Tibial artery (tissue), 4 donors: ENCODE data around the gene GRB10.

Experiments used
- DNase-seq, 2 donors: peaks; one replicate each; pipeline ENCODE4 v3.0.0-alpha.2; 2019
- H3K27ac ChIP-seq, 2 donors: fragments of 200-600 bp; sonication (generic) in 1 of 2; 1 replicate in 1 of 2; 2 replicates in 1 of 2; pipeline ENCODE4 v1.5.1; 2018 to 2019; ENCODE audit warnings: mild to moderate bottlenecking in 1 of 2
- H3K27me3 ChIP-seq, 2 donors: fragments of 200-600 bp; sonication (generic) in 1 of 2; one replicate each; pipeline versions ENCODE4 v1.5.1 to v1.6.0; 2016 to 2019
- H3K36me3 ChIP-seq, 3 donors: fragments of 200-600 bp; sonication (generic) in 2 of 3; one replicate each; pipeline ENCODE4 v1.5.1; 2016 to 2019; ENCODE audit warnings: mild to moderate bottlenecking in 2 of 3
- H3K4me1 ChIP-seq, 4 donors: fragments of 200-600 bp; sonication (generic) in 2 of 4; 1 replicate in 3 of 4; 2 replicates in 1 of 4; pipeline ENCODE4 v1.5.1; 2016 to 2019
- H3K4me3 ChIP-seq, 2 donors: fragments of 200-600 bp; sonication (generic) in 1 of 2; 1 replicate in 1 of 2; 2 replicates in 1 of 2; pipeline ENCODE4 v1.5.1; 2018 to 2019; ENCODE audit warnings: mild to moderate bottlenecking in 2 of 2
- H3K9me3 ChIP-seq, 3 donors: fragments of 200-600 bp; sonication (generic) in 1 of 3; one replicate each; pipeline ENCODE4 v1.5.1; 2016 to 2019
- intact Hi-C: fragments of 100-400 bp; cut with DNase I; formaldehyde crosslinking; loops from one replicate; pipeline ENCODE4 v1.15.0; 2023; ENCODE audit warnings: low total_unique reads
- TF ChIP-seq, protein P1 (sequence below), 2 experiments: fragments of 200-600 bp in 1 of 2; fragments of 450-650 bp in 1 of 2; IDR thresholded peaks; one replicate each; pipeline ENCODE4 v1.5.1; 2017 to 2019; ENCODE audit warnings: antibody characterized with exemption in 2 of 2, mild to moderate bottlenecking in 1 of 2, moderate library complexity in 1 of 2

Gene GRB10

DNA sequence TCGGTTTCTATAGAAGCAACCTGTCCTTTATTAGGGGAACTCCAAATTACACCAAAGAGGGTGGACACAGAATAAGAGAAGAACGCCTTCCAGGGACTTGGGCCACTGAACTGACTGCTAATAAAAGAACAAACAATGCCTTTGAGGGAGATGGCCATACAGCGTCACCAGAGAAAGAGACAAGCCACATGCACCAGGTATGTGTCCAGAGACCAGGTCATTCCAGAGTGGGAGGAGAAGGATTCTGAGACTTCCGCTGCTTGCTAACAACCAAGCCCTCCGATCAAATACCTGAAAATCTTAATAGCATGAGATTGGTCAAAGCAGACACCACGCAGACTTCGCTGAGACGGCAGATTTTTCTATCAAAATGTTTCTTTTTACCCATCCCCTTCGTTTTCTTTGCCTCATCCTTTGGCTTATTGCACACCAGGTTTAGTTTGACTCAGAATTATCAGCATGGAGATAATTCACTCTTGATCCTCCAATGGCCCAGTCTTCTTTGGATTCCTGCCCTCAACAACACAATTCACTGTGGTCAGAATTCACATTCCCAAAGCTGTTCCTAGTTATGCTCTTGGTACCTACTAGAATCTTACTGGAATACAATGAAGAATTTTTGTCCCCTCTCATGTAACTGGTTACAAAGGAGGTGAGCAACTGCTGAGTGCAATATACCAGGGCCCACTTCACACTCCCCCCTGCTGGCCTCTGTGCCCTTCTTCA is 130.1 kb downstream of the GRB10 start:
- TF ChIP-seq, protein P1, sequence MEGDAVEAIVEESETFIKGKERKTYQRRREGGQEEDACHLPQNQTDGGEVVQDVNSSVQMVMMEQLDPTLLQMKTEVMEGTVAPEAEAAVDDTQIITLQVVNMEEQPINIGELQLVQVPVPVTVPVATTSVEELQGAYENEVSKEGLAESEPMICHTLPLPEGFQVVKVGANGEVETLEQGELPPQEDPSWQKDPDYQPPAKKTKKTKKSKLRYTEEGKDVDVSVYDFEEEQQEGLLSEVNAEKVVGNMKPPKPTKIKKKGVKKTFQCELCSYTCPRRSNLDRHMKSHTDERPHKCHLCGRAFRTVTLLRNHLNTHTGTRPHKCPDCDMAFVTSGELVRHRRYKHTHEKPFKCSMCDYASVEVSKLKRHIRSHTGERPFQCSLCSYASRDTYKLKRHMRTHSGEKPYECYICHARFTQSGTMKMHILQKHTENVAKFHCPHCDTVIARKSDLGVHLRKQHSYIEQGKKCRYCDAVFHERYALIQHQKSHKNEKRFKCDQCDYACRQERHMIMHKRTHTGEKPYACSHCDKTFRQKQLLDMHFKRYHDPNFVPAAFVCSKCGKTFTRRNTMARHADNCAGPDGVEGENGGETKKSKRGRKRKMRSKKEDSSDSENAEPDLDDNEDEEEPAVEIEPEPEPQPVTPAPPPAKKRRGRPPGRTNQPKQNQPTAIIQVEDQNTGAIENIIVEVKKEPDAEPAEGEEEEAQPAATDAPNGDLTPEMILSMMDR (IDR thresholded peaks at IDR 0.05), result no peak
- peak in 1 of 2 donors; percentile 21 for DNase-seq
- Histone ChIP-seq H3K36me3 (peaks cover 0 to 2% (median 0%) of the 10 kb centered on the region in 3 donors), H3K27ac (peak overlapping the region; percentile 14 to 48), H3K9me3 (no peaks in the 10 kb centered on the region), H3K4me3 (no peak overlapping the region), H3K27me3 (no peaks in the 10 kb centered on the region), H3K4me1 (peaks cover 0 to 51% (median 41%) of the 10 kb centered on the region in 4 donors)
- intact Hi-C loops, result loop anchor here (10.0 kb wide), 1 partner anchor 142 kb away; no protein-coding TSS in a partner anchor

DNA sequence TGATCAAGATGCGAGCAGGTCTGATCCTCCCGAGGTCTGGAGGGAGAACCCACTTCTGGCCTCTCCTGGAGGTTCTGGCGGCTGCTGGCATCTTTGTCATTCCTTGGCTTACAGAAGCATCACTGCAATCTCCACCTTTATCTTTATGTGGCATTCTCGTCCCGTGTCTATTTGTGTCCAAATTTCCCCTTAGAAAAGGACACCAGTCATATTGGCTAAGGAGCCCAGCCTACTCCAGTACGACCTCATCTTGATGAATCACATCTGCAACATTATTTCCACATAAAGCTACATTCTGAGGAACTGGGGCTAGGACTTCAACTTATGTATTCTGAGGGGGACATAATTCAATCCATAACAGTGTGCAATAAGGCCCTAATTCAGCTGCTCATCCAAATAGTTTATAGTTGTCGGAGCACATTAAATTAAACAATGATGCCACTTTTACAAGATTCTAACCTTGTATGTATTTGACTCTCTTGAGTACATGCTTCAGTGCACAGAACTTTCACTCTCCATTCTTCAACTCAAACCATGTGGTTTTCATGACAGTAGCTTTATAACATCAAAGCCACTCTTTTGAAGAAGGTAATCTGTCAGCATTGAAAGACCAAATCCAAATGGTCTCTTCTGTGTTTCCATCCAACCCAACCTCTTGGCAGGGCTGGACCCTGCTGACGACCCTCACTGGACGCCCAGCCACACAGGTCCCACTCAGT is 131.3 kb downstream of the GRB10 start:
- H3K27me3 ChIP-seq, result no peaks in the 10 kb centered on the region
- DNase-seq, result peak in 1 of 2 donors; percentile 48
- TF ChIP-seq, protein P1 (IDR thresholded peaks at IDR 0.05), result no peak
- intact Hi-C loops, result loop anchor here (10.0 kb wide), 1 partner anchor 143 kb away; no protein-coding TSS in a partner anchor
- H3K4me1 ChIP-seq, result peaks cover 0 to 40% (median 32%) of the 10 kb centered on the region in 4 donors
- peaks cover 0 to 5% (median 0%) of the 10 kb centered on the region in 3 donors for H3K36me3 ChIP-seq
- H3K4me3 ChIP-seq, result no peak overlapping the region
- no peaks in the 10 kb centered on the region for H3K9me3 ChIP-seq
- peak overlapping the region in 1 of 2 donors; percentile 7 for H3K27ac ChIP-seq

DNA sequence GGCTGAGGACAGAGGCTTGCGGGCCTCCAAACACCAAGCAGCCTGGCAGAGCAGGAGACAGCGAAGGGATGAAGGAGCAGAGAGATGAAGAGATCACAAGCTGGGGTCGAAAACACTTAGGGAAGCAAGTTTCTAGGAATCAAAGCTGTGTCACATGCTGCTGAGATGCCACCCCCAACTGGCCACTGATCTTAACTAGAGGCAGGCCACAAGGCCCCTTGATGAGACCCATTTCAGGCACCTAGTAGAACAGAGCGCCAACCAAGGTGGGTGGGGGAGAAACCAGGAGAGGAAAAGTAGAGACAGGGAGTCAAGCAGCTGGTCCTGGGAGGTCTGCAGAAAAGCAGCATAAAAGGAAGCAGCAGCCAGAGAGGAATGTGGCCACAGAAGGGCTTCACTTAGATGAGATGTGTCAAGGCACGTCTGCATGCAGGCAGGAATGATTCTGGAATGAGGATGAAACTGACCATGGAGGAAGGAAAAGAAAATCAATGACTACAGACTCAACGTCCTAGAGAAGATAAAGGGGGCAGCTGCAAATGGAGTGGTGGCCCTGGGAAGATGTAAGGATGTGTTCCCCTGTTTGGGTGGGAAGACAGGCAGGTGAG is 132.5 kb downstream of the GRB10 start:
- Histone ChIP-seq H3K36me3 (peaks cover 0 to 5% (median 0%) of the 10 kb centered on the region in 3 donors), H3K4me1 (peaks cover 0 to 33% (median 19%) of the 10 kb centered on the region in 4 donors), H3K4me3 (no peak overlapping the region), H3K9me3 (no peaks in the 10 kb centered on the region), H3K27me3 (no peaks in the 10 kb centered on the region), H3K27ac (no peak overlapping the region)
- DNase-seq, result peak in 1 of 2 donors; percentile 34
- TF ChIP-seq, protein P1 (IDR thresholded peaks at IDR 0.05), result no peak
- intact Hi-C loops, result loop anchor here (10.0 kb wide), 1 partner anchor 145 kb away; no protein-coding TSS in a partner anchor

DNA sequence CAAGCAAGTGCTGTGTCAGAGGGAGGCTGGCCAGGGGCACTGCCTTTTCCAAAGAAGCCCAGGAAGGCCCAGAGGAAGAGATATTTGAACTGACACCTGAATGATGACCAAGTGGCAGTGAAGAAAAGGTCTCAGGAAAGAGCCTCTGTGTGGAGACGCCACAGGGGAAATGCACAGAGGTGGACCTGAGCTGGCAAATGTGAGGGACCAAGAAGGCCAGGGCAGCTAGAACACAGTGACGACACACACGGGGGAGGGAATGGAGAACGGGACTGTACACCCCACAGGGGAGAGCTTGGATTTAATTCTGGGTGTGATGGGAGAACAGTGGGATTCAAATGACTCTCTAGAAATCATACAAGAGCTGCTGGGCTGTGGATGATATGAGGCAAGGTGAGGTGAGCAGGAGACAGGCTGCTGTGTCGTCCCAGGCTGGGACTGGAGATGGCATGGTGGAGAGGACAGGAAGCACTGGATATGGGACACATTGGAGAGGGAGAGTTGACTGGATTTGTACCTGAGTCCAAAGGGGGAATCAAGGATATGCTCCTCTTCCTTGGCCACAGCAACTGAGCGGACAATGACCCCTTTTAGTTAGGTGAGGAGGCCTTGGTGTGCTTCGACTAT is 133.3 kb downstream of the GRB10 start:
- no peak overlapping the region for H3K4me3 ChIP-seq
- H3K4me1 ChIP-seq, result peaks cover 0 to 26% (median 11%) of the 10 kb centered on the region in 4 donors
- DNase-seq, result peak in 1 of 2 donors; percentile 39
- no peaks in the 10 kb centered on the region for H3K9me3 ChIP-seq
- H3K27ac ChIP-seq, result no peak overlapping the region
- peaks cover 0 to 5% (median 0%) of the 10 kb centered on the region in 3 donors for H3K36me3 ChIP-seq
- H3K27me3 ChIP-seq, result no peaks in the 10 kb centered on the region
- TF ChIP-seq, protein P1 (IDR thresholded peaks at IDR 0.05), result no peak
- intact Hi-C loops, result no loop called here

DNA sequence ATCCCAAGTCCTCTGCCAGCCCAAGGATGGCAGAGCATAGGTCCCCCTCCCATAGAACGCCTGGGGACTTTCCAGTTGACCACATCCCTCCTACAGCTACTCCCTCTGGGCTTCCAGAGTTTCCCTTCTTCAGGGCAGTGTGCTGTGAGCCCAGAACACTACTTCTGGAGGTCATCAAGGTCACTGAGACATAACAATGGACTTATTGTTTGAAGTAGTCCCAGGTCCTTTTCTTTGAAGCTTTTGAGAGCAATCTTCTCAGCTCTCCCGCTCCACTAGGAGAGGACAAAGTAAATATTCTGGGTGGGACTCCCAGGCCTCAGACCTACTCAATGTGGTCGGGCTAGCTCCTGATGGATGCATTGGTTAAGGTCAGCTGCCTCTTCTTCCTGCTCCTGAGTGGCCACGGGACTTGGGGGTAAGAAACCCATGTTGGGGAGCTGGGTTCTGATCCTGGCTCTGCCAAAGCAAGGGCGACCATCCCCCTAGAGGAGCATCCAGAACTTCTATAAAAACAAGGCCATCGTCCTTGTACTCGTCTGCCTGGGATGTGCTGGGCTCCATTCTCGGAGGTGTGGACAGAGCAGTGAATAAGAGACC is 134.0 kb downstream of the GRB10 start:
- H3K4me1 ChIP-seq, result peaks cover 0 to 19% (median 4%) of the 10 kb centered on the region in 4 donors
- no peaks in the 10 kb centered on the region for H3K9me3 ChIP-seq
- peak in 1 of 2 donors; percentile 32 for DNase-seq
- H3K27me3 ChIP-seq, result no peaks in the 10 kb centered on the region
- peaks cover 0 to 5% (median 0%) of the 10 kb centered on the region in 3 donors for H3K36me3 ChIP-seq
- intact Hi-C loops, result no loop called here
- H3K27ac ChIP-seq, result no peak overlapping the region
- TF ChIP-seq, protein P1 (IDR thresholded peaks at IDR 0.05), result no peak
- H3K4me3 ChIP-seq, result no peak overlapping the region
